ENCODE results near the gene TXNL4B. TPM values are rescaled to one million over a fixed set of nuclear protein-coding genes. Genes with fewer than 3 reads are reported as not detected.
A peak's percentile ranks its signal among the peaks of the same experiment; 100 is the strongest.

The TXNL4B gene
- total and polyA plus RNA-seq, 9 of the 15 experiments (the other 6 are each of a cell fraction or from before 2014, with no cell fraction given) = 11.9 to 38.0 (median 22.3) TPM

DNA sequence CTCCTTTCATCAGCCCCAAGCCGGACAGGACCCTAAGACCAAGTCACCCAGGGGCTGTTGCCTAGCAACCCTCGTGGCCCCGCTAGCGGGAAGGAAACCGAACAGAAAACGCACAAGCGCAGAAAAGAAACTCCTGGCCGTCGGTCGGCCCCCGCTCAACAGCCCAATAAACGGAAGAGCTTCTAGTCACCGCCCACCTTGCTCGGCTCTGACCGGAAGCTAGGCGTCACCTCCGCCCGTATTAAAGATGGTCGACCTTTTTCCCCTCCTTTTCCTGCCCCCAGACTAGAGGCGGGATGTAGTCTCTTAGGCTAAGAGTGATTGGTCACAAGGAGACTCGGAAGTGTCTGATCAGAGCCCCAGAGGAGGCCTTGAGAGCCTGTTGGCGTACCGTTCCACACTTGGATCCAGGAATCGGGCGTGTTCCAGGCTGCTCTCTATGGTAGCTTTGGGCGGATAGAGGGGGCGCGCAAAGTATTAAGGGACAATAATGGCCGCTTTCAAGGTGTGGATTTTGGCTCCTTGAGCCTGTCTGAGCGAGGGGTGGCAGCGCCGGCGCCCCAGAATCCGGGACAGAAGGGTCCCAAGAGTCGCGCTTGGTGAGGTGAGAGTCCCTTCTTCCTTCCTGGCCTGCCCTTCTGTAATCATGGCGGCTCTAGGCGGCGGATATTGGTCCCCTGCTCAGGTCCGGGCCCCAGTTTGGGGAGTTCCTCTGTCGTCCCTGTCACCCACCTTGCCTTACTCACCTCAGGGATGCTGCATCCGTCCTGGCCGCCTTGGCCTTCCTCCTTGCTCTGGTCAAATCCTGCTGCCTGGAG, at the start of gene TXNL4B, which contains the start of gene DHX38 (continued):
- peak; percentile 82 for TF ChIP-seq SP2 (IDR thresholded peaks at IDR 0.05; ENCODE audit: extremely low read depth, low read depth, low read length, poor library complexity, severe bottlenecking)
- TF ChIP-seq, protein P1, sequence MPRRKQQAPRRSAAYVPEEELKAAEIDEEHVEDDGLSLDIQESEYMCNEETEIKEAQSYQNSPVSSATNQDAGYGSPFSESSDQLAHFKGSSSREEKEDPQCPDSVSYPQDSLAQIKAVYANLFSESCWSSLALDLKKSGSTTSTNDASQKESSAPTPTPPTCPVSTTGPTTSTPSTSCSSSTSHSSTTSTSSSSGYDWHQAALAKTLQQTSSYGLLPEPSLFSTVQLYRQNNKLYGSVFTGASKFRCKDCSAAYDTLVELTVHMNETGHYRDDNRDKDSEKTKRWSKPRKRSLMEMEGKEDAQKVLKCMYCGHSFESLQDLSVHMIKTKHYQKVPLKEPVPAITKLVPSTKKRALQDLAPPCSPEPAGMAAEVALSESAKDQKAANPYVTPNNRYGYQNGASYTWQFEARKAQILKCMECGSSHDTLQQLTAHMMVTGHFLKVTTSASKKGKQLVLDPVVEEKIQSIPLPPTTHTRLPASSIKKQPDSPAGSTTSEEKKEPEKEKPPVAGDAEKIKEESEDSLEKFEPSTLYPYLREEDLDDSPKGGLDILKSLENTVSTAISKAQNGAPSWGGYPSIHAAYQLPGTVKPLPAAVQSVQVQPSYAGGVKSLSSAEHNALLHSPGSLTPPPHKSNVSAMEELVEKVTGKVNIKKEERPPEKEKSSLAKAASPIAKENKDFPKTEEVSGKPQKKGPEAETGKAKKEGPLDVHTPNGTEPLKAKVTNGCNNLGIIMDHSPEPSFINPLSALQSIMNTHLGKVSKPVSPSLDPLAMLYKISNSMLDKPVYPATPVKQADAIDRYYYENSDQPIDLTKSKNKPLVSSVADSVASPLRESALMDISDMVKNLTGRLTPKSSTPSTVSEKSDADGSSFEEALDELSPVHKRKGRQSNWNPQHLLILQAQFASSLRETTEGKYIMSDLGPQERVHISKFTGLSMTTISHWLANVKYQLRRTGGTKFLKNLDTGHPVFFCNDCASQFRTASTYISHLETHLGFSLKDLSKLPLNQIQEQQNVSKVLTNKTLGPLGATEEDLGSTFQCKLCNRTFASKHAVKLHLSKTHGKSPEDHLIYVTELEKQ (CRISPR knock-in tag; IDR thresholded peaks at IDR 0.05) = no peak
- TF ChIP-seq FOSL1 (tag; conservative IDR thresholded peaks at IDR 0.05) = no peak
- no peak for TF ChIP-seq HIVEP1 (CRISPR knock-in tag; IDR thresholded peaks at IDR 0.05)
- TF ChIP-seq TCFL5 (CRISPR knock-in tag; conservative IDR thresholded peaks at IDR 0.05) = no peak
- no peak for TF ChIP-seq RHOXF2B (CRISPR knock-in tag; conservative IDR thresholded peaks at IDR 0.05)
- TF ChIP-seq, protein P2, sequence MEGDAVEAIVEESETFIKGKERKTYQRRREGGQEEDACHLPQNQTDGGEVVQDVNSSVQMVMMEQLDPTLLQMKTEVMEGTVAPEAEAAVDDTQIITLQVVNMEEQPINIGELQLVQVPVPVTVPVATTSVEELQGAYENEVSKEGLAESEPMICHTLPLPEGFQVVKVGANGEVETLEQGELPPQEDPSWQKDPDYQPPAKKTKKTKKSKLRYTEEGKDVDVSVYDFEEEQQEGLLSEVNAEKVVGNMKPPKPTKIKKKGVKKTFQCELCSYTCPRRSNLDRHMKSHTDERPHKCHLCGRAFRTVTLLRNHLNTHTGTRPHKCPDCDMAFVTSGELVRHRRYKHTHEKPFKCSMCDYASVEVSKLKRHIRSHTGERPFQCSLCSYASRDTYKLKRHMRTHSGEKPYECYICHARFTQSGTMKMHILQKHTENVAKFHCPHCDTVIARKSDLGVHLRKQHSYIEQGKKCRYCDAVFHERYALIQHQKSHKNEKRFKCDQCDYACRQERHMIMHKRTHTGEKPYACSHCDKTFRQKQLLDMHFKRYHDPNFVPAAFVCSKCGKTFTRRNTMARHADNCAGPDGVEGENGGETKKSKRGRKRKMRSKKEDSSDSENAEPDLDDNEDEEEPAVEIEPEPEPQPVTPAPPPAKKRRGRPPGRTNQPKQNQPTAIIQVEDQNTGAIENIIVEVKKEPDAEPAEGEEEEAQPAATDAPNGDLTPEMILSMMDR (IDR thresholded peaks at IDR 0.05 in 2 of 3, conservative IDR thresholded peaks at IDR 0.05 in 1 of 3; ENCODE audit: insufficient read depth in 2 of 3, low read depth in 1 of 3, low read length in 3 of 3) = no peak
- TF ChIP-seq, protein P3, sequence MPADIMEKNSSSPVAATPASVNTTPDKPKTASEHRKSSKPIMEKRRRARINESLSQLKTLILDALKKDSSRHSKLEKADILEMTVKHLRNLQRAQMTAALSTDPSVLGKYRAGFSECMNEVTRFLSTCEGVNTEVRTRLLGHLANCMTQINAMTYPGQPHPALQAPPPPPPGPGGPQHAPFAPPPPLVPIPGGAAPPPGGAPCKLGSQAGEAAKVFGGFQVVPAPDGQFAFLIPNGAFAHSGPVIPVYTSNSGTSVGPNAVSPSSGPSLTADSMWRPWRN (IDR thresholded peaks at IDR 0.05; ENCODE audit: low read depth) = no peak; the same call in 1 of the 2 replicates
- TF ChIP-seq SMAD1 (IDR thresholded peaks at IDR 0.05; ENCODE audit: low read depth, low read length, partially characterized antibody) = no peak
- no peak for TF ChIP-seq HDAC6 (IDR thresholded peaks at IDR 0.05; ENCODE audit: low read depth, low read length)
- TF ChIP-seq, protein P4, sequence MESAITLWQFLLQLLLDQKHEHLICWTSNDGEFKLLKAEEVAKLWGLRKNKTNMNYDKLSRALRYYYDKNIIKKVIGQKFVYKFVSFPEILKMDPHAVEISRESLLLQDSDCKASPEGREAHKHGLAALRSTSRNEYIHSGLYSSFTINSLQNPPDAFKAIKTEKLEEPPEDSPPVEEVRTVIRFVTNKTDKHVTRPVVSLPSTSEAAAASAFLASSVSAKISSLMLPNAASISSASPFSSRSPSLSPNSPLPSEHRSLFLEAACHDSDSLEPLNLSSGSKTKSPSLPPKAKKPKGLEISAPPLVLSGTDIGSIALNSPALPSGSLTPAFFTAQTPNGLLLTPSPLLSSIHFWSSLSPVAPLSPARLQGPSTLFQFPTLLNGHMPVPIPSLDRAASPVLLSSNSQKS (CRISPR knock-in tag; IDR thresholded peaks at IDR 0.05) = no peak
